Eye (tissue), 1 donor: ENCODE data around the gene ZNF296.
"Not testable (repeated sequence)": the region's sequence is repeated elsewhere in the genome, so short reads cannot be mapped to it uniquely, and the experiment has no call there.

Source experiments
- DNase-seq: peaks from one replicate; pipeline ENCODE4 v3.0.0-alpha.2; 2015

ZNF296 gene

DNA sequence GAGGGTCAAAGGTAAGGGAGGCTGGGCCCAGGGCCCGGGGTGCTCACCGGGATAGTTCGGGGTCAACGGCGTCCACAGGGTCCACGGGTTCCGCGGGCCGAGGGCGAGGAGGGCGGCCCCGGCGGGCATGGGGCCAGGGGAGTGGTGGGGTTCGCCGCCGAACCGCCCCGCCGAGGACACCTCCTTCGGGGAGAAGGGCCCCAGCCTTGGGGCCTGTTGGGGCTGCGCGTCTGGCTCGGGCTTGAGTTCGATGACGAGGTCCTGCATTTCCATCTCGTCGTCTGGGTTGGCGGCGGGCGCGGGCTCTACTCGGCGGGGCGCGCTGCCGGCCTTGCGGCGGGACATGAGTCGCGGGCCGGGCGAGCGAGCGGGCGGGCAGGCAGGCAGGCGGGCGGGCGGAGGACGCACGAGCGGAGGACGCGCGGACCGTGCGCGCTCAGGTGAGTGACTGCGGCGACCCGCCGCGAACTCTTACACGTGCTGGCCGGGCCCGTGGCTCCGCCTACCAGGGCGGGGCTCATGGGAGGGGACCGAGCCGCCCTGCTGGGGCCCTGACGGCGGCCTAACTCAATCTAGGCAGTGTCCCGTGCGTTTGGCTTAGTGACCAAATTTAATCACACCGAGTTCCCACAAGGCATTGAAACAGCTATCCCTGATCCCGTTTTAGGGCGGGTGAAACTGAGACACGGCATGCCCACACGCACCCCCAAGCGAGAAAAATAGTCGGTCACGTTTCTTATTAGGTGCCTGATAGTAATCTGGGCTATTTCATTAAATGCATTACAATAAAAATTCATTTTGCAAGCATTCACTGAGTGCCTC is at the start of gene ZNF296:
TSS of gene ZNF296 (minus strand) at position 450 of the 822 bp plus-strand sequence. CDS start at position 345, 105 bp downstream.
- DNase-seq, result peak; percentile 58

DNA sequence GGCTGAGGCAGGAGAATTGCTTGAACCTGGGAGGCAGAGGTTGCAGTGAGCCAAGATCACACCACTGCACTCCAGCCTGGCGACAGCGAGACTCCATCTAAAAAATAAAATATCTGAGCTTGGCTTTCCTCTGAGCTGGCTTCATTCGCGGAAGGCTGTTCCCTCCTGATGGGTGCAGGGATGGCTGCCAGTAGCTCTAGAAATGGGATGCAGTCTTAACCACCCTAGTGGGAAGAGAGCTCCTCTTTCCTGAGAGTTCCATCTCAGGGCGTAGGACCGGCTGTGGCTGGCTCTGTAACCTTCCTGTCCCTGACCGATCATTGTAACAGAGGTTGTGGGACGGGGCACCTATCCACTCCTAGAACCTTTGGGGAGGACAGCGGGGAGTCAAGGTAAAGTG is 49.1 kb upstream of the ZNF296 start:
- DNase-seq, result no peak

DNA sequence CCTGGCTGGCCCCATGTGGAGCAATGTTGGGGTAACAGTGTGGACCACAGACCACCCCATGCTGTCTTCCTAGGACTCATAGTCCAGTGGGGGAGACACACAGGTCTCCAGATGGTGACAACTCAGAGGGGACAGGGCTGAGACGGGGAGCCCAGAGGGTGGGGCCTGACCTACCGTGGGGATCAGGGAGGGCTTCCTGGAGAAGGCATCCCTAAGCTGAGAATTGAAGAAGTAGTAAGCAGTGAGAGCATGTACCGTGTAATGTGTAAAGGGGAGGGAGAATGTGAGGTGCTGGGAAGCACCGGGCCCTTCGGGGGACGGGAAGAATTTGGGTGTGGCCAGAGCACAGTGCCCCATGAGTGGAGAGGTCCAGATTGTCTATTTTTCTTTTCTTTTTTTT is 47.7 kb upstream of the ZNF296 start:
- DNase-seq, result no peak

DNA sequence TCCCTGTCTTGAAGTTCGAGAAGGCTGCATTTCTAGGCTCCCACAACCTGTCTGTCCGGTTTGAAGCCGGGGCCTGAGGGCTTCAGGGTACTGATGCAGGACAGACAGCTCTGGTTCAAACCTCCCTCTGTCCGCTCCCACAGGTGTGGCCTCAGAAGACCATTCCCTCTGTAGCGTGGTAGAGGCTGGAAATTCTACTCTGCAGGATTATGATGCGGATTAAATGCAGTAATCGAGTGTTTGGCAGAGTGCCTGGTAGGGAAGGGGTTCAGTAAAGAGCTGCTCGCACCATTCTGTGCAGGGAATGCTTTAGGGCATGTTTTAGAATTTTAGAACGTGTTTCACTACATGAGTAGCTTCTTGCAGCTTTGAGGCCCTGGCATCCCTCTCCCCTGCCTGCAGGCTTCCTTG is 47.2 kb upstream of the ZNF296 start:
- DNase-seq, result peak; percentile 72

DNA sequence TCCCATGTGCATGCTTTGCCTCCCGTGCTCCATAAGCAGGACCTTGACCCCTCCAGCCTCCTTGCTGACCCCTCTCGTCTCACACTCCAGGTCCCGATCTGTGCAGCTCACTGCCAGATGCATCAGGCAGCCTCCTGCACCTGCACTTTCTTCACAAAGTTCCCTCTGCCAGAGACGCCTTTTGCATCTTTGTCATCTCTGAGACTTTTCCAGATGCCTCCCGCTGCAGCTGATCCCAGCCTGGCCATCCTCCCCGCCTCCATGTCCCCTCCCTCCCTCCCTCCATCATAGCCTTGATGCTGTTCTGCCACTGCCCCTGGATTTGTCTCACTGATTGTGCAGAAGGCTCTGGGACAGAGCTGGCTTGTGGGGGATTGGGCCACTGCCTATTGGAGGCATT is 46.6 kb upstream of the ZNF296 start:
- no peak for DNase-seq

DNA sequence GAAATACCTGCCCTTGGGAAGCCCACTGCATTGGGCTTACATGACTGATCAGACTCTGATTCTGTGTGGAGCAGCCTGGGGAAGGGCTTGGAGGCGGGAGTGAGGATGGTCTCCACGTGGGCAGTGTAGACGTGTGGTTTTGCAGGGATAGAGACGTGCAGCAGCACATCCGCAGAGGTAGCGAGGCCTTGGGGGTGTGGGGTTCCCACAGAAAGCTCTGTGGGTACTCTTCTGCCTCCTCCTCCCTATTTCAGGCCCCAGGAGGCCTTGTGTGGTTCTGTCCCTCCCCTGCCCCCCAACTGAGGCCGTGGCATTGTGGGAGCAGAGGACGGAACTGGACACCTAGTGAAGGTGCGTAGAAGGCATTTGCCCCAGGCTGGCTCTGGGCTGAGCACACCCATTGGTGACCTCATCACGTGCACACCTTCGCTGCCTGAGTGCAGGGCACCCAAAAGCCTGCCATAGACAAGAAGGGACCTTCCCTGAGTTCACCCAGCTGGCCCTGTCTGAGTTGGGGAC is 45.6 kb upstream of the ZNF296 start:
- DNase-seq, result no peak

DNA sequence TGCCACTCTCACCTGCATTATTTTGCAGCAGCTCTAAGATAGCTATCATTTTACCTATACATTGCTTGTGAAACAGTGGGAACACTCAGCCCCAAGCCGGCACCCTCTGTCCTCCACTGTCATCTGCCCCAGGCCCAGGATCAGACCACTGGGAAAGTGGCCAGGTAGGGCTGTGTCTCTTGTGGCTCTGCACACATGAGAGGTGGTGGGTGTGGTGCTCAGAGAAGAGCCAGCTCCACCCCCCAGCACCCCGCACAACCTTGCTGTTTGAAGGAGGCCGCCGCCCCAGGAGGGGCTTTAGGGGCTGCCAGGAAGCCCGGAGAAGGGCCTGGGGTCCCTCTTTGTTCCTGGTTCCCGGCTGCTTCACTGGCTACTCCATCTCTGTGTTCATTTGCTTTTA is 43.3 kb upstream of the ZNF296 start:
- DNase-seq, result no peak

DNA sequence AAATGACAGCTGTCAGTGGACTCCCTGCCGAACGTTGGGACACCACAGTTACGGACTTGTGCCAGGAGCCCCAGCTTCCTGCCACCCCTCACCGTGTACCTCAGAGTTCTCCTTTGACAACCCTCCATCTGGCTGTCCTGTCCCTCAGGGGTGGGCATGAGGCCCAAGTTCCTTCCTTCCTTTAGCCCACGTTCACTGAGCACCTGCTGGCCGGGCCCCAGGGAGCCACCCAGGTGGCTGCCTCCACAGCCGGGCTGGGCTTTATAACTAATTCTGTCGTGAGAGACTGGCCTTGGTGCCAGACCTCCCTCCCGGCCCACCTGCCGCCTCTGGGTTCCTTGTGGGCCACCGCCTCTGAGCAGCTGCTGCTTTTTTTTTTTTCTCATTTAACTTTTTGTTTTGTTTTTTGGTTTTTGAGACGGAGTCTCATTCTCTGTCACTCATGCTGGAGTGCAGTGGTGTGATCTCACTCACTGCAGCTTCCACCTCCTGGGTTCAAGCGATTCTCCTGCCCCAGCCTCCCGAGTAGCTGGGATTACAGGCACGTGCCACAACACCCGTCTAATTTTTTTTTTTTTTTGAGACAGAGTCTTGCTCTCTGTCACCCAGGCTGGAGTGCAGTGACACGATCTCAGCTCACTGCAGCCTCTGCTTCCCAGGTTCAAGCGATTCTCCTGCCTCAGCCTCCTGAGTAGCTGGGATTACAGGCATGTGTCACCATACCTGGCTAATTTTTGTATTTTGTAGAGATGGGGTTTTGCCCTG is 42.5 kb upstream of the ZNF296 start:
- DNase-seq, result not testable (repeated sequence)

DNA sequence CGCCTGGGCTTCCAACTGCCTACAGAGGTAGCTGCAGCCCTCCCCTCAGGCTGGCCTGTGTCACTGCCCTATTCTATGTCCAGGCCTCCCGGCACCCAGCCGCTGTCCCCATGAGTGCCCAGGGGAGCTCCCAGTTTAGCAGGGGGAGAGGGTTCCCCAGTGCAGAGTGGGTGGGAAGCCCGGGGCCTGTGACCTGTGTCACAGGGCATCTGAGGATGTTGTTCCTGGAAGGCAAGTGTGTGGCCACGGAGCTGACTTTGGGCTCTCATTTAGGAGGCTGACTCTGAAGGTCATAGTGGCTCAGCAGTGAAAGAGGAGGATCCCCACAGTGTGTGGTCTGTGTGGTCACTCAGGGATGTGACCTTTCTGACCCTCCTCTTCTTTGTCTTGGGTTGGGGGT is 41.8 kb upstream of the ZNF296 start:
- DNase-seq, result no peak

DNA sequence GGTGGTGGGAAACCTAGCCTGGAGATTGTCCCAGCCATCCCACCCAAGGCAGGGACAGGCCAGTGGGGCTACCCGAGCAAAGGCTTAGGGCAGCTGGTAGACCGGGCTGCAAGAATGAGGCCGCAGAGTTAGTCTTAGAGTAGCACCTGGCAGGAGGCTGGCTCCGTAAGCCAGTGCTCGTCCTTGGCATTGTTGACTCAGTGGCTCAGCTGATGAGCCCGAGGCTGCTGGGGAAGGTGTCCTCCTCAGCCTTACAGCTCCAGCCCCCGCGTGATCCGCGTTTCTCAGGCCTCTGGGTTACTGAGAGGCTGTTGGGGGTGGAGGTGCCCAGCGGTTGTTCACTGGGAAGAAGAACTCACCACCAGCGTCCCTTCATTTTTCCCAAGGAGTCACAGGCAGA is 41.4 kb upstream of the ZNF296 start:
- DNase-seq, result no peak

DNA sequence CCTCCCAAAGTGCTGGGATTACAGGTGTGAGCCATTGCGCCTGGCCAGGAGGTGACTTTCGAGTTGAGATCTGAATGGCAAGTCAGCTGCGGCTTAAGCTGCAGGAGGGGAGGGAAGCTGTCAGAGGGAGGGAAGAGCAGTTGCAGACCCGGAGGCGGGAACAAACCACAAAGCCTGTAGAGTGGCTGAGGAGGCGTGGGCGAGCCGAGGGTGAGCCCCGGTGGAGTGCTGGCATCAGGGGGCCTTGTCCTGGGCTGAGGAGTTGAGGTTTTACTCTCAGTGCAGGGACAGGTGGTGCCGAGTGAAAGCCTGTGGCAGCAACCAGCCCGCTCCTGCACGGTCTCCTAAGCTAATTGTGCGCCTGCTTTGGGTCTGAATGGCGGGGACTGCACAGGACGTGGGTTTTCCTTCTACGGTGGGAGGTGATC is 40.9 kb upstream of the ZNF296 start:
- DNase-seq, result no peak

DNA sequence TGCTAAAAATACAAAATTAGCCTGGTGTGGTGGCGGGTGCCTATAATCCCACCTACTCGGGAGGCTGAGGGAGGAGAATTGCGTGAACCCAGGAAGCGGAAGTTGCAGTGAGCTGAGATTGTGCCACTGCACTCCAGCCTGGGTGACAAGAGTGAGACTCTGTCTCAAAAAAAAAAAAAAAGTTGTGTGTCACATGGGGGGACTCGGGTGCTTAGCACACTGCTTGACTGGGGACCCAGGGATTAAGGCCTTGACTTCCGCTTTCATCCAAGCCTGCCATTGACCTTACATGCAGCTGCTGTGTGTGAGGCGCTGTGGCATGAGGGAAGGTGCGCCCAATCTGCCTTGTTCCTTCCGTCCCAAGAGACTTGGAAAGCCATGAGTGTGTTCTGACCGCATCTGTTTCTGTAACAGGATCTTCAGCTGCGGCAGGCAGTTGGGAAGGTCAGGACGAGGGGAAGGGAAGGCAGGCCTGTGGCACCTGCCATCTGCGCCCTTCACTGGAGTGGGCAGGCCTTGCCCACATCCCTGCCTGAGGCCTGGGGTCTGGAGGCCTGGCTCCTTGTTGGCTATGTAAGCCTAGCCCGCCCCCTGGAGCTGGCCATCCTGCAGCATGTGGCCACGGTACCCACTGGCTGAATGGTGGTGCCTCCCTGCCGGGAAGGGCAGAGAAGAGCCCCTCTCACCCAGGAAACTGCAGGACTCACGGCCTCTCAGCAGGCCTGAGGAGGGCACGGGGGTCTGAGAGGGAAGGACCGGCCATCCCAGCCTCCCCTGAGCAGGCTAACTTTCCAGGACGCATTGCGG is 39.7 kb upstream of the ZNF296 start:
- peak; percentile 53 for DNase-seq

DNA sequence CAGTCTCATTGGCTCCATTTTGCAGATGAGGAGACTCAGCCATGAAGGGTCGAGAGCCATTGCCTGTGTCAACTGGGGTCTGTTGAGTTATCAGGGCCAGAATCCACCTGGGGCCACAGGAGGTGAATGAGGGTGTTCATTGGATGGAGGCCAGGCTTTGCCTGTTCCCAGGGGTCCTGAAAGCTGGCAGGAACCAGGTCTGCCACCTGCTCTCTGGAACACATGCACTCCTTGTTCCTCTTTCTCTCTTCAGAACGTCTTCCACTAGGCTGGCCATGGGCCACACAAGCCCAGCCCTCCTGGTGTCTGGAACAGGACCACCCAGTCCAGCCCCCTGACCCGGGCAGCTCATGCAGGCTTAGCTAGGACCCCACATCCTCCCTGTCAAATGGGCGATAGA is 37.8 kb upstream of the ZNF296 start:
- no peak for DNase-seq

DNA sequence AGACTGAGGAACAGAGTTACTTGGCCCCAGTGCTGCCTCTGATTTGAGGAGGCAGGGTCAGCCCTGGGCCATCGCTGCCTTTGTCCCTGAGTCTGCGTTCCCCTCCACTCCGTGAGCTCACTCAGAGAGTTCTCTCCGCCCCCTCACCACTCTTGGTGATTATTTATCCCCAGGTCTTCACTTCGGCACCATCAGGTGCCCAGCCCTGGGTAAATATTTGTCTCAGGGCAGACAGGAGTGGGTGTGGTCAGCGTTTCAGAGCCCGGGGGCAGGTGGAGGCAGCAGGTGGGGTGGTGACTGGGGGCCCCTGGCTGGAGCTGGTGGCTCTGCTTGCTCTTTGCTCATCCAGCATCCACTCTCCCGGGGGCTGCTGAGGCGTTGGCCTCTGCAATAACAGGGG is 37.4 kb upstream of the ZNF296 start:
- DNase-seq, result no peak

DNA sequence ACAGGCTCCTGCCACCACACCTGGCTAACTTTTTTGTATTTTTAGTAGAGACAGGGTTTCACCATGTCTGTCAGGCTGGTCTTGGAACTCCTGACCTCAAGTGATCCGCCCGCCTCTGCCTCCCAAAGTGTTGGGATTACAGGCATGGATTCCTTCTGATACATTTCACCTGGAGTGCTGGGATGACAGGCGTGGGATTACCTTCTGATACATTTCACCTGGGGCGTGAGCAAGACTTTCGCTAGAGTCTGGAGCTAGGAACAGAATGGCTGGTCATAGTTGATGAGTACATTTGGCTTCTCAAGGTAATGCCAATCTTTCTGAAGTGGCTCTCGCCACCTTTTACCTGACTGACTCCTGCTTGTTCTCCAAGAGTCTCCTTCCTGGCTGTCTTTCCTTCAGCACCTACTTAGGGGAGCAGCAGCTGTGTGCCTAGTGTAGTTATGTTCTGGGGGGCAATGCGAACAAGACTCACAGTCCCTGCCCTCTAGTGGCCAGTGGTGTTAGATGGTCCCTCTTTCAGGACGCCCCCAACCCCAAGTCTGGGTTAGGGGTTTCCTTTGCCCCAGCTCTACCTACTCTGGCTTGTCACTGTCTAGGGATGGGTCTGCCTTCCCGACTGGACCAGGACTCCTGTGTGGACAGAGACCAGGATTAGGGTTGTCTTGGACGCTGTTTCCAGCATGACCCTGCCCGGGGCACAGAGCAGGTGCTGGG is 36.0 kb upstream of the ZNF296 start:
- DNase-seq, result no peak

DNA sequence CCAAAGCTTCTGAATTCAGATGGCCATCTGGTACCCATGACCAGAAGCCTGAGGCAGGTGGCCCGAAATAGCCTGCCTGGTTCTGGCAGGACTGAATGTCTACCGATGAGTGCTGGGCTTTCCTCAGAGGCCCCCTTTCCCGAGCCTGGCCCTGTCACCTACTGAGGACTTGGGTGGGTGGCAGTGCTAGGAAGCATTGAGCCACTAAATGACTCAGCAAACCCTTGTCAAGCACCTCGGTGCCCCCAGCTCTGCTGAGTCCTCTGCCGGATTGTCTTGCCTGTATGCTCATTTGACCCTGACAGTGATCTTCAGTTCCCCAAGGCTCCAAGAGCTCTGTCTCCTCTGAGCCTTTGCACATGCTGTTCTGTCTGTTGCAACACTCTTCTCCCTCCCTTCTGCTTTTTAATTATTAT is 34.6 kb upstream of the ZNF296 start:
- no peak for DNase-seq

DNA sequence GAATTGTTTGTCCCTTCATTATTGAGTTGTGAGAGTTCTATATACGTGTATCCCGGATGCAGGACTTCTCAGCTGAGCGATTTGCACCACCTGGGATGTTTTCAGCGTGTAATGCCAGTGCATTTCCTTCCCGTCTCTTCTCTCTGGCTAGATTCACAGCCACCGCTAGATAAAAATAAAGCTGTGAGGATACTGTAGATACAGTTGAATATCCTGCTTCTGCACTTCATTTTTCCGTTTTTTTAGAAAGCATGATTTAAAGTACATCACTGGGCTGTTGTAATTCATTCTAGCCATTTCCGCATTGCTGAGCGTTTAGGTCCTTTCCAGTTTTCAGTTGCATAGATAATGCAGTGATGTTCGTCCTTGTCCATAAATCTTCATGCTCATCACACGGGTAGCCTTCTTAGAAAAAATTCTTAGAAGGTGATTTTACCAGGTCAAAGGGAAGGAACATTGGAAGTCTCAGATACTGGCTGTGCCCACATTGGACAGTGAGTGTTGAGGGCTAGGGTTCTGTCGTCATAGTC is 31.4 kb upstream of the ZNF296 start:
- no peak for DNase-seq

DNA sequence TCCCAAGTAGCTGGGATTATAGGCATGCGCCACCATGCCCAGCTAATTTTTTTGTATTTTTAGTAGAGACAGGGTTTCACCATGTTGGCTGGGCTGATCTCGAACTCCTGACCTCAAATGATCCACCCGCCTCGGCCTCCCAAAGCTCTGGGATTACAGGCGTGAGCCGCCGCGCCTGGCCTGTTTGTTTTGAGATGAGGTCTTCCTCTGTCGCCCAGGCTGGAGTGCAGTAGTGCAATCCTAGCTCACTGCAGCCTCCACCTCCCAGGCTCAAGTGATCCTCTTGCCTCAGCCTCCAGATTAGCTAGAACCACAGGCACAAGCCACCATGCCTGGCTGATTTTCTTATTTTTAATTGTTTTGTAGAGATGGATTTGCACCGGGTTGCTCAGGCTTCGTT is 30.1 kb upstream of the ZNF296 start:
- DNase-seq, result not testable (repeated sequence)

DNA sequence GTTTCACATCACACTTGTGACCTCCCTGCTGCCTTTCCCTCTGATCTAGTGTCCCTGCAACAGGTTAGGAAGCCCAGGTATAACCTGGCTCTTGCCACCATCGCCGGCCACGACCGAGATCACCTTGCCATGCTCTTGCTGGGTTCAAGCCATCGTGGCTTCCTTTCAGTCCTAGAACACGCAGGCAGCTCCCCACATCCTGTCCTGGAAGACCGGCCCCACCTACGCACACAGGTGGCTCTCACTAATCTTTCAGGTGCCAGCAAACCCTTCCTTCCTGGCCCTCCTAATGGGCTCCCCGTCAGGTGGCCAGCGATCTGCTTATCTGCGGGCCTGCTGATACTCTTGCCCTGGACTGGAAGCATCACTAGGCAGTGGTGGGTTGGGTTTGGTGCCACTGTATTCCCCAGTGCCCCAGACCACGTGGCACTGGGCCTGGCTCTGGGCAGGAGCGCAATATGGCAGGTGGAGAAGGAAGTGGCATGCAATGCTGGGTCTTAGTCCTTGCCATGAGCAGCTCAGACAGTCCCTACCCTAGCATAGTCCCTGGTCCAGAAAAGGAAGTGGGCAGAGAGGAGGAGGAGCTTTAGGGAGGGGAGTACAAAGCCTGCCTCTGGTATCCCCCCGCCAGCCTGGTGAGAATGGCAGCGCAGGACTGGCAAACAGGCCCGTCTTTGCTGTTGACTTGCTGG is 28.5 kb upstream of the ZNF296 start:
- no peak for DNase-seq

DNA sequence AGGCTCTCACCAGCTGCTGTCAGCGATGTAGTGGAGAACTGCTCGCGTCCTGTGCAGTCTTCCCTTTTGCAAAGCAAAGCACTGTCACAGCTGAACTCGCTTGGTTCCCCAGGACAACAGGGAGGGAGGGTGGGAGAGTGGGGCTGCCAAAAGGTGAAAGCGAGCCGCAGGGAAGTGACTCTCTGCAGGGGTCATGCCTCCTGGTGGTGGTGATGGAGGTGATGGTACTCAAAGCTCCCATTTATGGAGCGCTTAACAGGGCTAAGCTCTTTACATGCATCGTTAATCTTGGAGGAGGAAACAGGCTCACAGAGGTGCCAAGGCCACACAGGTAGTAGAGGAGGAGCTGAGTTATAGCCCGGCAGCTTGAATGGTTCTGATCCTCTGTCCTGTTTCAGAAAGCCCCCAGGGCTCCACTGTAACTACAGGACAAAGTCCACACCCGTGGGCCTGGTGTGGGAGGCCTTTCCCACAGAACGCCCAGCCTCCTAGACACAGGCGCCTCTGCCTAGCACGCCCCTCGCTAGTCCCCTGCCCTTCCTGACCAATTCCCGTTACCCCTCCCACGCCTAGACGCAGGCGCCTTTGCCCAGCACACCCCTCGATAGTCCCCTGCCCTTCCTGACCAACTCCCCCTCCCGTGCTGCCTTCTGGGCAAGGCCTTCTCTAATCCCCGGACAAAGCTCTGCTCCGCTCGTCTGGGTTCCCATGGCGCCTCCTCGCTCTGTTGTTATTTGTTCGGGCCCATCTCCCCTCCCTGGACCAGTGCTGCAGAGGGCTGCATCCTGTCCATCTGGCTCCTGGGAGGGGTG is 27.4 kb upstream of the ZNF296 start:
- peak; percentile 62 for DNase-seq

DNA sequence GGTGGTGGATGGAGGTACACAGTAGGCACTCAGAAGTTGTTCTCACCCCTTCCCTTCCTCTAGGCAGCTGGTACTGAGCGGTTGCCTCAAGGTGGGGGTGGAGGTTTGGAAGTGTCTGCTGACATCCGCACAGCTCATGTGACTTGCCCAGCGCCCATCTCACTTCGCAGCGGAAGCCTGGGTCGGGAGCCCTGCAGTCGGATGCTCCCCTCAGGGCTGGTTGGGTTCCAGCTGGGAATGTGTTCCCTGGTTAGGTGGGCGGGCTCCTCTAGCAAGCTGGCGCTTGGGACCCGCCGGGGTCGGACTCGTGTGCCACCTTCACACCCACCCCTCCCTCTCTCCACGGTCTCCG is 26.9 kb upstream of the ZNF296 start:
- DNase-seq, result peak; percentile 48
